ENCODE measurements around the gene ASPHD2.

The ASPHD2 gene

GRCh38 chr22:26483043-26483438, 54.0 kb downstream of the ASPHD2 start:
- TF ChIP-seq LEF1 (IDR thresholded peaks at IDR 0.05; ENCODE audit: borderline replicate concordance) (no peak), CTBP1 (IDR thresholded peaks at IDR 0.05; ENCODE audit: borderline replicate concordance) (no peak), ARNT (IDR thresholded peaks at IDR 0.05) (no peak), TARDBP (IDR thresholded peaks at IDR 0.05) (no peak), L3MBTL2 (conservative IDR thresholded peaks at IDR 0.05) (no peak), SP1 (IDR thresholded peaks at IDR 0.05) (no peak), ELF4 (IDR thresholded peaks at IDR 0.05) (no peak), BHLHE40 (IDR thresholded peaks at IDR 0.05; ENCODE audit: borderline replicate concordance) (no peak), FOXA1 (IDR thresholded peaks at IDR 0.05) (no peak), SUZ12 (IDR thresholded peaks at IDR 0.05) (no peak), FOXM1 (IDR thresholded peaks at IDR 0.05; ENCODE audit: borderline replicate concordance) (no peak), FOXK2 (IDR thresholded peaks at IDR 0.05) (no peak)
- POLR2A ChIA-PET, result interaction anchor here (0.9 to 2.3 kb wide), 19 partner anchors 9 to 192 kb away, joined by 3 to 14 read pairs (median 4); partner anchors contain the start of gene TFIP11
- DNase-seq (ENCODE audit: extremely low spot score), result no peak
- CTCF ChIA-PET, result interaction anchor here (1.2 kb wide), 1 partner anchor 183 kb away, joined by 4 read pairs; no protein-coding TSS in a partner anchor

- TF ChIP-seq ARNT (IDR thresholded peaks at IDR 0.05) (peak; percentile 22; the same call in 1 of the 2 replicates), HDGF (IDR thresholded peaks at IDR 0.05; ENCODE audit: borderline replicate concordance) (no peak), SP1 (IDR thresholded peaks at IDR 0.05) (no peak), NFRKB (IDR thresholded peaks at IDR 0.05) (no peak), PKNOX1 (IDR thresholded peaks at IDR 0.05) (no peak), FOXM1 (IDR thresholded peaks at IDR 0.05; ENCODE audit: borderline replicate concordance) (peak; percentile 31; the same call in 1 of the 2 replicates), ELF4 (IDR thresholded peaks at IDR 0.05) (peak; percentile 7; the same call in 1 of the 2 replicates), LEF1 (IDR thresholded peaks at IDR 0.05; ENCODE audit: borderline replicate concordance) (no peak; the same call in 1 of the 2 replicates), BHLHE40 (IDR thresholded peaks at IDR 0.05; ENCODE audit: borderline replicate concordance) (no peak), FOXK2 (IDR thresholded peaks at IDR 0.05) (no peak), FOXA1 (IDR thresholded peaks at IDR 0.05) (no peak), L3MBTL2 (conservative IDR thresholded peaks at IDR 0.05) (no peak), TARDBP (IDR thresholded peaks at IDR 0.05) (no peak), ZNF384 (IDR thresholded peaks at IDR 0.05) (no peak), SUZ12 (IDR thresholded peaks at IDR 0.05) (no peak), CTBP1 (IDR thresholded peaks at IDR 0.05; ENCODE audit: borderline replicate concordance) (no peak)
- CTCF ChIA-PET, result interaction anchor here (1.2 kb wide), 1 partner anchor 182 kb away, joined by 4 read pairs; no protein-coding TSS in a partner anchor
- DNase-seq (ENCODE audit: extremely low spot score), result peak; percentile 99
- POLR2A ChIA-PET, result interaction anchor here (0.9 to 2.3 kb wide), 20 partner anchors 8 to 191 kb away, joined by 3 to 14 read pairs (median 4); partner anchors contain the start of gene TFIP11
Observed at GRCh38 chr22:26483439-26484359, 54.6 kb downstream of the ASPHD2 start, which contains the start of the genes HPS4 and SRRD. HPS4 (minus strand) TSS chr22:26483783; CDS start chr22:26481762, 2,021 bp downstream. SRRD (plus strand) TSS chr22:26483877; CDS start chr22:26483891, 14 bp downstream.

GRCh38 chr22:26484360-26484706, 55.3 kb downstream of the ASPHD2 start:
- POLR2A ChIA-PET, result interaction anchor here (1.1 to 2.3 kb wide), 9 partner anchors 18 to 191 kb away, joined by 3 to 14 read pairs (median 6); partner anchors contain the start of gene TFIP11
- CTCF ChIA-PET, result no interaction called here
- no peak for DNase-seq (ENCODE audit: extremely low spot score)
- no peak for TF ChIP-seq SP1 (IDR thresholded peaks at IDR 0.05)
- no peak for TF ChIP-seq SUZ12 (IDR thresholded peaks at IDR 0.05)
- no peak for TF ChIP-seq CTBP1 (IDR thresholded peaks at IDR 0.05; ENCODE audit: borderline replicate concordance)
- no peak for TF ChIP-seq ARNT (IDR thresholded peaks at IDR 0.05)
- peak; percentile 54 for TF ChIP-seq L3MBTL2 (conservative IDR thresholded peaks at IDR 0.05)
- TF ChIP-seq HDGF (IDR thresholded peaks at IDR 0.05; ENCODE audit: borderline replicate concordance), result no peak
- no peak for TF ChIP-seq BHLHE40 (IDR thresholded peaks at IDR 0.05; ENCODE audit: borderline replicate concordance)
- TF ChIP-seq PKNOX1 (IDR thresholded peaks at IDR 0.05), result no peak
- no peak for TF ChIP-seq ELF4 (IDR thresholded peaks at IDR 0.05)
- no peak for TF ChIP-seq NFRKB (IDR thresholded peaks at IDR 0.05)
- TF ChIP-seq FOXK2 (IDR thresholded peaks at IDR 0.05), result 0 out of 2 replicates have a peak, but pooled peaks have one; percentile 50
- TF ChIP-seq ZNF384 (IDR thresholded peaks at IDR 0.05), result no peak
- TF ChIP-seq LEF1 (IDR thresholded peaks at IDR 0.05; ENCODE audit: borderline replicate concordance), result no peak
- no peak for TF ChIP-seq FOXA1 (IDR thresholded peaks at IDR 0.05)
- TF ChIP-seq FOXM1 (IDR thresholded peaks at IDR 0.05; ENCODE audit: borderline replicate concordance), result no peak
- TF ChIP-seq TARDBP (IDR thresholded peaks at IDR 0.05), result no peak

GRCh38 chr22:26485013-26485412, 56.0 kb downstream of the ASPHD2 start:
- POLR2A ChIA-PET, result interaction anchor here (1.1 to 2.3 kb wide), 4 partner anchors 18 to 65 kb away, joined by 3 to 14 read pairs (median 8); partner anchors contain the start of gene TFIP11
- DNase-seq (ENCODE audit: extremely low spot score), result no peak
- CTCF ChIA-PET, result no interaction called here
- TF ChIP-seq FOXM1 (IDR thresholded peaks at IDR 0.05; ENCODE audit: borderline replicate concordance), result no peak
- TF ChIP-seq ZNF384 (IDR thresholded peaks at IDR 0.05), result no peak
- TF ChIP-seq LEF1 (IDR thresholded peaks at IDR 0.05; ENCODE audit: borderline replicate concordance), result no peak
- TF ChIP-seq SUZ12 (IDR thresholded peaks at IDR 0.05), result no peak
- TF ChIP-seq HDGF (IDR thresholded peaks at IDR 0.05; ENCODE audit: borderline replicate concordance), result no peak
- no peak for TF ChIP-seq L3MBTL2 (conservative IDR thresholded peaks at IDR 0.05)
- no peak for TF ChIP-seq CTBP1 (IDR thresholded peaks at IDR 0.05; ENCODE audit: borderline replicate concordance)
- TF ChIP-seq NFRKB (IDR thresholded peaks at IDR 0.05), result no peak
- TF ChIP-seq ELF4 (IDR thresholded peaks at IDR 0.05), result no peak
- no peak for TF ChIP-seq FOXK2 (IDR thresholded peaks at IDR 0.05)
- TF ChIP-seq PKNOX1 (IDR thresholded peaks at IDR 0.05), result no peak
- TF ChIP-seq FOXA1 (IDR thresholded peaks at IDR 0.05), result no peak
- no peak for TF ChIP-seq ARNT (IDR thresholded peaks at IDR 0.05)
- TF ChIP-seq BHLHE40 (IDR thresholded peaks at IDR 0.05; ENCODE audit: borderline replicate concordance), result no peak
- no peak for TF ChIP-seq TARDBP (IDR thresholded peaks at IDR 0.05)
- no peak for TF ChIP-seq SP1 (IDR thresholded peaks at IDR 0.05)
